ENCODE data around the gene ALDH1A3. TPM values are rescaled to one million over a fixed set of nuclear protein-coding genes. Genes with fewer than 3 reads are reported as not detected.

ALDH1A3 gene
- total RNA-seq, 1 donor from 2014 or later: 210 TPM

DNA sequence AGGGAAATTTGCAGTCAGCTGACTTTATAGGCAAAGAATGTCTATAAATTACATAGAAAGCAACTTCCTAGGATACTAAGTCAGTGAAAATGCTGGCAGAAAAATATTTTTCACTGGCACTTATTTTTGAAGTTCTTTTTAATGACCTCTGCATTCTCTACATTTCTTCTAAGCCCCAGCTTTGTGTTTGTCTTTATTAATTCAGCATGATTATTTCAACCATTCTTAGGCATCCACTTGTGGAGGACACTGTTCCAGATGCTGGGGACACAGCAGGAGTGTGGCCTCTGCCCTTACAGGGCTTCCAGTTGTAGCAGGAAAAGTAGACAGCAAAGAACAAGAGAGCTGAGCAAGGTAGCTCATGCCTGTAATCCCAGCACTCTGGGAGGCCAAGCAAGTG is 54.5 kb downstream of the ALDH1A3 start:
- DNase-seq (ENCODE audit: low read depth): no peak
- no peaks in the 10 kb centered on the region for H3K36me3 ChIP-seq (ENCODE audit: control insufficient read depth, insufficient read depth, low read length)
- no peaks in the 10 kb centered on the region for H3K27me3 ChIP-seq (ENCODE audit: control insufficient read depth, insufficient read depth, low read length)
- TF ChIP-seq, protein P1, sequence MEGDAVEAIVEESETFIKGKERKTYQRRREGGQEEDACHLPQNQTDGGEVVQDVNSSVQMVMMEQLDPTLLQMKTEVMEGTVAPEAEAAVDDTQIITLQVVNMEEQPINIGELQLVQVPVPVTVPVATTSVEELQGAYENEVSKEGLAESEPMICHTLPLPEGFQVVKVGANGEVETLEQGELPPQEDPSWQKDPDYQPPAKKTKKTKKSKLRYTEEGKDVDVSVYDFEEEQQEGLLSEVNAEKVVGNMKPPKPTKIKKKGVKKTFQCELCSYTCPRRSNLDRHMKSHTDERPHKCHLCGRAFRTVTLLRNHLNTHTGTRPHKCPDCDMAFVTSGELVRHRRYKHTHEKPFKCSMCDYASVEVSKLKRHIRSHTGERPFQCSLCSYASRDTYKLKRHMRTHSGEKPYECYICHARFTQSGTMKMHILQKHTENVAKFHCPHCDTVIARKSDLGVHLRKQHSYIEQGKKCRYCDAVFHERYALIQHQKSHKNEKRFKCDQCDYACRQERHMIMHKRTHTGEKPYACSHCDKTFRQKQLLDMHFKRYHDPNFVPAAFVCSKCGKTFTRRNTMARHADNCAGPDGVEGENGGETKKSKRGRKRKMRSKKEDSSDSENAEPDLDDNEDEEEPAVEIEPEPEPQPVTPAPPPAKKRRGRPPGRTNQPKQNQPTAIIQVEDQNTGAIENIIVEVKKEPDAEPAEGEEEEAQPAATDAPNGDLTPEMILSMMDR (IDR thresholded peaks at IDR 0.05; ENCODE audit: insufficient read depth, low read length, poor library complexity, severe bottlenecking): no peak
- H3K4me3 ChIP-seq (ENCODE audit: low read depth, low read length): no peak overlapping the region

DNA sequence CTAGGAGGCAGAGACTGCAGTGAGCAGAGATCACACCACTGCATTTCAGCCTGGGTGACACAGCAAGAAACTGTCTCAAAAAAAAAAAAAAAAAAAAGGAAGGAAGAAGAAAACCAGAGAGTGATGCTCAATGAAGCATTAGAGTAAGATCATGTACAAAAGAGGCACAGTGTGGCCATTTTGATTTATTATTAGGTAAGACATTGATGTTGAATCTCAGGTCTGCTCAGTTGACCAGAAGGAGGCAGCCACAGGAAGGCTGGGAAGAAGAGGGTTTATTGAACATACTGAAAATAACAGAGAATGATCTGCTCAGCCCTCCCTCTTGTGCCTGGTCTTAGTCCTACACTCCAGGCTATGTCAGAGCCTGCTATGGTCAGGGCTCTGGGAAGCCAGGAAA is 55.1 kb downstream of the ALDH1A3 start:
- DNase-seq (ENCODE audit: low read depth): no peak
- Histone ChIP-seq H3K27me3 (ENCODE audit: control insufficient read depth, insufficient read depth, low read length) (no peaks in the 10 kb centered on the region), H3K36me3 (ENCODE audit: control insufficient read depth, insufficient read depth, low read length) (no peaks in the 10 kb centered on the region), H3K4me3 (ENCODE audit: low read depth, low read length) (no peak overlapping the region)
- TF ChIP-seq, protein P1 (IDR thresholded peaks at IDR 0.05; ENCODE audit: insufficient read depth, low read length, poor library complexity, severe bottlenecking): no peak

DNA sequence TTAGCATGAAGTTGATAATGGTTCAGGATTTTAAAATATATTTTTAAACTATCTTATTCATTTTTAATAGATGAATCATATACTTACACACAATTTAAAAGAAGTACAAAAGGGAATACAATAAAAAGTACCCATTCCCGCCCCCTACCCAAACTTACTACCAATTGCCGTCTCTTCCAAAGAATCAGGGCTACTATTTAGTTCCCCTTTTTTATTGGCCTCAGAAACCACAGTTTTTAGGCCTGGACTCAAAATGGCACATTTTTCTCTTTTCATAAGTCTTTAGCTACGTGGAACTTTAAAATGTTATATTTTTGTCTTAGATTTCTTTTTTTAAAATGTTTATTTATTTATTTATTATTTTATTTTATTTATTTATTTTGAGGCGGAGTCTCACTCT is 57.5 kb downstream of the ALDH1A3 start:
- Histone ChIP-seq H3K4me3 (ENCODE audit: low read depth, low read length) (no peak overlapping the region), H3K27me3 (ENCODE audit: control insufficient read depth, insufficient read depth, low read length) (no peaks in the 10 kb centered on the region), H3K36me3 (ENCODE audit: control insufficient read depth, insufficient read depth, low read length) (no peaks in the 10 kb centered on the region)
- no peak for DNase-seq (ENCODE audit: low read depth)
- TF ChIP-seq, protein P1 (IDR thresholded peaks at IDR 0.05; ENCODE audit: insufficient read depth, low read length, poor library complexity, severe bottlenecking): no peak

DNA sequence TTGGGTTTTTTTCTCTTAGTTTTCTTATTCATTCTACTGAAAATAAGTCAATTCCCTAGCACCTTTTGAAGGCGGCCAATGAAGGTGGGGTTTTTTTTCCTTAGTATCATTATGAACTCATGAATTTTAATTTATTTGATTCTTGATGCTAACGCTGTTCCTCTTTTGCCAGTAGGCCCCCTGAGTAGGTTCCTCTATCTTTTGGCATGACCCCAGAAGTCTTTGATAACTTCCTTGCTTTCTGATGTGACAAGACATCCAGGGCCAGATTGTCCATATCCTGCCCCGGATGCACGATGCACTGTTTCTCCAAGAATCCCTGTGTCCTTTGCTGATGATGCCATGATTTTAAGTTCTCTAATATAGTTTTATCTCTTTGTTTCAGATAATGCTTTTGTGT is 60.2 kb downstream of the ALDH1A3 start:
- H3K36me3 ChIP-seq (ENCODE audit: control insufficient read depth, insufficient read depth, low read length): no peaks in the 10 kb centered on the region
- TF ChIP-seq, protein P1 (IDR thresholded peaks at IDR 0.05; ENCODE audit: insufficient read depth, low read length, poor library complexity, severe bottlenecking): no peak
- no peak for DNase-seq (ENCODE audit: low read depth)
- no peaks in the 10 kb centered on the region for H3K27me3 ChIP-seq (ENCODE audit: control insufficient read depth, insufficient read depth, low read length)
- H3K4me3 ChIP-seq (ENCODE audit: low read depth, low read length): no peak overlapping the region

- H3K36me3 ChIP-seq (ENCODE audit: control insufficient read depth, insufficient read depth, low read length): no peaks in the 10 kb centered on the region
- no peaks in the 10 kb centered on the region for H3K27me3 ChIP-seq (ENCODE audit: control insufficient read depth, insufficient read depth, low read length)
- H3K4me3 ChIP-seq (ENCODE audit: low read depth, low read length): no peak overlapping the region
- TF ChIP-seq, protein P1 (IDR thresholded peaks at IDR 0.05; ENCODE audit: insufficient read depth, low read length, poor library complexity, severe bottlenecking): no peak
- no peak for DNase-seq (ENCODE audit: low read depth)
Observed at GRCh38 chr15:100940767-100941379, 61.2 kb downstream of the ALDH1A3 start.

DNA sequence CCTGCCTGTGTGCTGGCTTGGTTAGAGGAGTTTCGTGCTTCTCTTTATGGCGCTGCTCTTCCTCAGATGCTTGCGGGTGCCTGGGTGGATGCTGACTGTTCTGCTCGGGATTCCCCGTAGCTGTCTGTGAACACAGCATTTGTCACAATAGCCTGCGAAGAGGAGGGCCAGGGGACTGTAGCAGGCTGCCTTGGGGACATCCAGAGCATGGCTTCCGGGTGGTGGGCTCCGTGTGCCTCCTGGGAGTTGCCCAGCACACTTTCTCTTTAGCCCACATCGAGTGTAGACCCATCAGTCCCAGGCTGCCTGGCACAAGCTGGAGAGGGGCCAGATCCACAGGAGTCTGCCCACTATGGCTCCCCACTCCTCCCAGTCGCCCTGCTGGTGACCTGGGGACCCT is 61.9 kb downstream of the ALDH1A3 start:
- no peak overlapping the region for H3K4me3 ChIP-seq (ENCODE audit: low read depth, low read length)
- H3K36me3 ChIP-seq (ENCODE audit: control insufficient read depth, insufficient read depth, low read length): no peaks in the 10 kb centered on the region
- DNase-seq (ENCODE audit: low read depth): no peak
- no peaks in the 10 kb centered on the region for H3K27me3 ChIP-seq (ENCODE audit: control insufficient read depth, insufficient read depth, low read length)
- TF ChIP-seq, protein P1 (IDR thresholded peaks at IDR 0.05; ENCODE audit: insufficient read depth, low read length, poor library complexity, severe bottlenecking): no peak

All from kidney epithelial cell (primary cell).